HG02973 (cell line): ENCODE results near the gene PTPRN2.

Experiments
- ATAC-seq: cut with Tn5 transposase; IDR thresholded peaks from one replicate; pipeline ENCODE4 v1.9.1; 2021; ENCODE audit warnings: moderate library complexity; ENCODE audit not compliant: unreplicated experiment

PTPRN2 gene

DNA sequence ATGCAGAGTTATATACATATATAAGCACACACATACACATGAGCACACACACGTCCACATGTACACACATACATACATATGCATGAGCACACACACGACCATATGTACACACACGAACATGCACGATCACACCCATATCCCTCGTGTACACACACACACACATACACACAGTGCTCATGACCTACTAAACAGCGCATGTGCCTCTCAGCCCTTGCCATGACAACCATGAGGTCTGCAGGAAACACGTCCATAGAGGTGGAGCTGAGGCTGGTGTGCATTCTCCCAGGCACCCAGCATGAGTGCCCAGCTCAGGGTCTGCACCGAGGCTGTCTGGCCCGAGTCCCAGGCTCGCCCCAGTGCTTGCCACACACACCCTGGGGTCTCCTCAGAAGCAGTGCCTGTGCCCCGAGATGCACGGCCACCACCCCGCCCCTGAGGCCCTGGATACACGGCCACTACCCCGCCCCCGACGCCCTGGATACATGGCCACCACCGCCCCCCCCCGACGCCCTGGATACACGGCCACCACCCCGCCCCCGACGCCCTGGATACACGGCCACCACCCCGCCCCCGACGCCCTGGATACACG is 721.2 kb downstream of the PTPRN2 start:
- no peak for ATAC-seq

GRCh38 chr7:157865351-157866165 is 722.1 kb downstream of the PTPRN2 start:
- no peak for ATAC-seq

DNA sequence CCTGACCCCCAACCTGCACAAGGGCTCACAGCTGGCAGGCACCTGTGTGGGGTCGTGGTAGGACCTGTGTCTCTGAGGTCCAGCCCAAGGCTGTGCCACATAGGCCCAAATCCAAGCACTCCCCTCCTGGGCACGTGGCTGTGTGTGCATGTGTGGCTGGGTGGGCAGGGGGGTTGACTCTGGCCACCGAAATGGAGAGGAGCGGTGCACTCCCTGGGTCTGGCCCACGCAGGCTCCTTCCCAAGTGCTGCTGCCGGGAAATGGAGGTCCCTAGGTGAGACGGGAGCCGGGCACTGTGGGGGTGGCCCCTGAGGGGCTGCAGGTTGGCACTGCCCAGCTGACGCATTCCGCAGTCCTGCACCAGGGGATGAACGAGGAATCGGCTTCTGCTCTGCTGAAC is 722.7 kb downstream of the PTPRN2 start:
- ATAC-seq, result no peak

DNA sequence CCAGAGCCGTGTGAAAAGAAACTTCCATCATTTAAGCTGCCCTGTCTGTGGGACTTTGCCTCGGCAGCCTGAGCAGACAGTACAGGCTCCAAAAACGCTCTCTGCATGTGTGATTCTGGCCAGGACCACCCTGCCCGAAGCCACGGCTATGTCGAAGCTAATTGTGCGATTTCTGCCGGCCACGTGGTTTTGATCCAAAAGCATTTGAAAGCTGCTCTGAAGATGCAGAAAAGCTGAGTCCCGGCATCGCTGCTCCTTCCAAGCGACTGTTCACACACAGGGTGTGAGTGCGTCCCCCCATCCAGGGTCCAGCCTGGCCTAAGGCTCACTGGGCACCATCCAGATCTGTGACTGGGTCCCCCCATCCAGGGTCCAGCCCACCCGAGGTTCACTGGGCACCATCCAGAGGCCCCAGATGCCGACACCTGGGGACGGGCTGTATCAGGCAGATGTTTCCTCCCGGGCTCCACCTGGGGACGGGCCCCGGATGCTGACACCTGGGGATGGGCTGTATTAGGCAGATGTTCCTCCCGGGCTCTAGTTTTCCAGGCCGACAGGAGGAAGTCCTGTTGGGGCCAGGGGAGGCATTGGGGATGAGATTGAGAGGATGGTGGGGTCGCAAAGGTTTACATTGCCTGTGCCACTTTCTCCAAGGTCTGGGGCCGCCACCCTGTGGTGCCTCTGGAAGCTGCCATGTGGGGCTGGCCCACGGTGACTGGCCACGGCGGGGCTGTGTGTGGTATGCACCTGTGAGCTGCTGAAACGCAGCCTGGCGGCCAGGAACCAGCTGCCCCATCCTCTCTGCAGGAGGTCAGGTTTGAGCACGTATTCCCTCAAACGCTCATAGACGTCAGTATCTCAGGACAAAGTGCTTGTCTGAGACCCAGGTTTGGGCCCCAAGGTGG is 723.5 kb downstream of the PTPRN2 start:
- ATAC-seq, result no peak

- no peak for ATAC-seq
Observed at GRCh38 chr7:157863176-157863575, 724.4 kb downstream of the PTPRN2 start.

GRCh38 chr7:157862731-157863130 is 724.9 kb downstream of the PTPRN2 start:
- no peak for ATAC-seq

DNA sequence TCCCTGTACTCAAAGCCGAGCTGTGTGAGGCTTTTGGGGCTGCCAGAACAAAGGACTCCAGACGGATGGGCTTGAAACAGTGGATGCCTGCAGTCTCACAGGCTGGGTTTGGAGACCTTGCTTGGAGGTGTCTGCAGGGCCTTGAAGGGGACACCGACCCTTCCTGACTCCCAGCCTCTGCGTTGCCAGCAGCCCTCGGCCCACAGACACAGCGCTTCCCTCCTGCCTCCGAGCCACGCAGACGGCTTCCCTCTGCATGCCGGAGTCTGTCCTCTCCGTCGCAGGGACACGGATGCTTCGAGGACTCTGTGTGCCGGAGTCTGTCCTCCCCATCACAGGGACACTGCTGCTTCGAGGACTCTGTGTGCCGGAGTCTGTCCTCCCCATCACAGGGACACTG is 726.1 kb downstream of the PTPRN2 start:
- no peak for ATAC-seq

DNA sequence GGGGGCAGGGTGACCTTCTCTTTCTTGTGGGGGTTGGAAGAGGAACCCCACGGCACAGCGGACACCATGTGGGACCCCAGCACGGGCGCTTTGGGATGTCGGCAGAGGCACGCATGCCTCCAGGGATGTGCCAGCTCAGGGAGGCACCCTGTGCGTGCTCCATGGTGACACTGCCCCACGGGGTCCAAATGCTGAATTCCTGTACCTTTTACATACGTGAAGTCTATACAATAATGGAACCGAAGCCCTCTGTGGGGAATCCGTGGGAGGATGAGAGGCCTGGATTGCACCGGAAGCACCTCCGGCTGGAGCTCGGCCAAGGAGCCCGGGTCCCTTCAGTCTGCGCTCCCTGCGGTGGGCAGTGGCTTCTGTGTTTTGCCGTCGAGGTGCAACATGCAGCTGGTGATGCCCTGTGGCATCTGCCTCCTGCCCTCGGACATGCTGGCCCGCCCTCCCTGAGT is 726.6 kb downstream of the PTPRN2 start:
- no peak for ATAC-seq

GRCh38 chr7:157860406-157860805 is 727.2 kb downstream of the PTPRN2 start:
- no peak for ATAC-seq

- ATAC-seq, result no peak
Observed at GRCh38 chr7:157859915-157860314, 727.7 kb downstream of the PTPRN2 start.

- no peak for ATAC-seq
Observed at GRCh38 chr7:157857578-157858075, 730.0 kb downstream of the PTPRN2 start.

GRCh38 chr7:157856873-157857577 is 730.6 kb downstream of the PTPRN2 start:
- no peak for ATAC-seq

- ATAC-seq, result no peak
Observed at GRCh38 chr7:157855452-157856213, 732.0 kb downstream of the PTPRN2 start.

DNA sequence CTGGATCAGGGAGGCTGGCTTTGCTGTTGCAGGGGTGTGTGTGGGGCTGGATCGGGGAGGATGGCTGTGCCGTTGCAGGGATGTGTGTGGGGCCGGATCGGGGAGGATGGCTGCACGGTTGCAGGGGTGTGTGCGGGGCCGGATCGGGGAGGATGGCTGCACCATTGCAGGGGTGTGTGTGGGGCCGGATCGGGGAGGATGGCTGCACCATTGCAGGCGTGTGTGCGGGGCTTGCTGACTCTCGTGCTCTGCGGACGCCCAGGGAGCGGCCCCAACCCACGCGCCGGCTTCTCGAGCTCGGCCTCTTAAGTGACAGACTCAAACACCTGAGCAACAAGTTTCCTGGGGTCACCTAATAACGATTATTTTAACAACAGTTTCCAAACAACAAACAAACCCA is 732.6 kb downstream of the PTPRN2 start:
- ATAC-seq, result no peak

GRCh38 chr7:157854066-157854891 is 733.3 kb downstream of the PTPRN2 start:
- no peak for ATAC-seq

DNA sequence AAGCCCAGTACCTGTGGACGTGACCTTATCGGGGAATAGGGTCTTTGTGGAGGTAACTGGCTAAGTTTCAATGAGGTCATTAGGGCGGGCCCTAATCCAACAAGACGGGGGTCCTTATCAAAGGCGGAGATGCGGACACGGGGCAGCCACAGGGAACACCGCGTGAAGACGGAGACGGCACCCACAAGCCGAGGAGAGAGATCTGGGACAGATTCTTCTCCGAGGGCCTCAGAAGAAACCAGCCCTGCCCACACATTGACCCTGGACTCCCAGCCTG is 733.9 kb downstream of the PTPRN2 start:
- no peak for ATAC-seq

DNA sequence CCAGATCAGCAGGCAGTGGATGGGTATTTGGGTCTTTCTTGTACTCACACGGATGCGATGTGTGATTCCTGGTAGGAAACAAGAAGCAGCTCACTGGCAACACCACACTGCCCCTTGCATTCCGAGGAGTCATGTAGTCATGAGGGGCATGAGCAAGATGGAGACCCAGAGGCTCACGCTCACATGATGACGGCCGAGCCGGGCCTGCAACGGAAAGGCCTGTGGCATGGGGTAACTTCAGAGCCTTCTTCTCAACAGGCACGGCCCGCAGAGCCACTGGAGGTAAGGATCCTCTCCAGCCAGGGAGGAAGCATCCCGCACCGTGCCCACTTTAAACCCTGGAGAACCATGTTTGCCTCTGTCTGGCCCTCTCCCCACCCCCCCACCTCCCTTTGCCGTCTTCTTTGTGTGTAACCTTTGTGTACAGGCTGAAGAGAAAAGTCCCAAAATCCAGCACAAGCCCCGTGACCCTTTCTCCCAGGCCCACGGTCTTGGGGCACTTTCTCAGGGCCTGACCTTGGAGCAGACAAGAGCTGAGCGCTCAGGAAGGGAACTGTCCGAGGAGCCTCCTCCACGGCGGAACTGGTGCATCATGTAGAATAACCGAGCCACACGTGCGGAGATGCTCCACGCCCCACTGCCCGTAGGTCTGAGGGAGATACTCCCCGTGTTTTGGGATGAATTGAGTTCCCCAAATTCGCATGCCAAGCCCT is 734.4 kb downstream of the PTPRN2 start:
- no peak for ATAC-seq

GRCh38 chr7:157851501-157852067 is 736.0 kb downstream of the PTPRN2 start:
- ATAC-seq, result no peak
